Activated naive CD4-positive, alpha-beta T cell treated with anti-CD3 and anti-CD28 coated beads, Interleukin-2, amount 50 U/mL, for 24 hours (primary cell): ENCODE results near the gene ABCB8.

Source experiments
- H3K27ac Mint-ChIP-seq: one replicate; pipeline ENCODE4 v1.8.0; 2021; ENCODE audit warnings: mild to moderate bottlenecking, mixed read lengths
- H3K27me3 Mint-ChIP-seq: one replicate; pipeline ENCODE4 v1.8.0; 2021; ENCODE audit warnings: mixed read lengths
- H3K36me3 Mint-ChIP-seq: one replicate; pipeline ENCODE4 v1.8.0; 2021; ENCODE audit warnings: mixed read lengths
- H3K4me1 Mint-ChIP-seq: one replicate; pipeline ENCODE4 v1.8.0; 2021; ENCODE audit warnings: mixed read lengths
- H3K4me3 Mint-ChIP-seq: one replicate; pipeline ENCODE4 v1.8.0; 2021; ENCODE audit warnings: mild to moderate bottlenecking, mixed read lengths
- H3K9me3 Mint-ChIP-seq: one replicate; pipeline ENCODE4 v1.8.0; 2021; ENCODE audit warnings: mixed read lengths

Gene ABCB8

GRCh38 chr7:150994141-150994837 is 34.0 kb upstream of the ABCB8 start:
- peaks cover 11% of the 10 kb centered on the region for H3K9me3 Mint-ChIP-seq
- no peaks in the 10 kb centered on the region for H3K27me3 Mint-ChIP-seq
- peaks cover 31% of the 10 kb centered on the region for H3K4me1 Mint-ChIP-seq
- peak overlapping the region; percentile 36 for H3K4me3 Mint-ChIP-seq
- peaks cover 12% of the 10 kb centered on the region for H3K36me3 Mint-ChIP-seq
- H3K27ac Mint-ChIP-seq, result peak overlapping the region; percentile 12

DNA sequence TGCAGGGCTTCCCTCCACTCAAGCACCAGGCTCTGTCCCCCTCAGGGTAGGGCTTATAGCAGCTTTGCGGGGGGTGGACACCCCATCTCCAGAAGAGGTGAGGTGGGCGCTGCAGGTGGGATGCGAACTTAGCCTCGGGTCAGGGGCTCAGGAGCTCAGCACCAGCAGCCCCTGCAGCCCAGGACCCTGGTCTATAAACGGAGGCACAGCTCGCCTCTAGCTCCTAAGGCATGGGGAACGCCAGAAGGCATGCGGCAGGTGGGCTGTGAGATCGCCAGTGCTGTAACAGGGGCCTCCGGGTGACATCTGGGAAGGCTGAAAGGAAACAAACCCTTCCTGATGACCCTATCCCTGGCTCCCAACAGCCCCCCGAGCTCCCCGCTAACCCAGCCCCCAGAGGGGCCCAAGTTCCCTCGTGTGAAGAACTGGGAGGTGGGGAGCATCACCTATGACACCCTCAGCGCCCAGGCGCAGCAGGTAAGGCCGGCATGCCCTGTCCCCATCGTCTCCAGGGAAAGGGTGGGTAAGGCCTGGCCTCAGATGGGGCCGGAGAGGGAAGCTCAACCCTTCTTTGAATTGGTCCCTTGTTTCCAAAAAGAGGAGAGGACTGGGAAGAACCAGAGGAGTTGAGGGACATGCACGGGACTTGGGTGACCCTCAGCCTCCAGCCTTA is 33.3 kb upstream of the ABCB8 start:
- Mint-ChIP-seq H3K4me3 (peak overlapping the region; percentile 36), H3K27me3 (no peaks in the 10 kb centered on the region), H3K4me1 (peaks cover 28% of the 10 kb centered on the region), H3K27ac (no peak overlapping the region), H3K36me3 (peaks cover 10% of the 10 kb centered on the region), H3K9me3 (peaks cover 11% of the 10 kb centered on the region)

DNA sequence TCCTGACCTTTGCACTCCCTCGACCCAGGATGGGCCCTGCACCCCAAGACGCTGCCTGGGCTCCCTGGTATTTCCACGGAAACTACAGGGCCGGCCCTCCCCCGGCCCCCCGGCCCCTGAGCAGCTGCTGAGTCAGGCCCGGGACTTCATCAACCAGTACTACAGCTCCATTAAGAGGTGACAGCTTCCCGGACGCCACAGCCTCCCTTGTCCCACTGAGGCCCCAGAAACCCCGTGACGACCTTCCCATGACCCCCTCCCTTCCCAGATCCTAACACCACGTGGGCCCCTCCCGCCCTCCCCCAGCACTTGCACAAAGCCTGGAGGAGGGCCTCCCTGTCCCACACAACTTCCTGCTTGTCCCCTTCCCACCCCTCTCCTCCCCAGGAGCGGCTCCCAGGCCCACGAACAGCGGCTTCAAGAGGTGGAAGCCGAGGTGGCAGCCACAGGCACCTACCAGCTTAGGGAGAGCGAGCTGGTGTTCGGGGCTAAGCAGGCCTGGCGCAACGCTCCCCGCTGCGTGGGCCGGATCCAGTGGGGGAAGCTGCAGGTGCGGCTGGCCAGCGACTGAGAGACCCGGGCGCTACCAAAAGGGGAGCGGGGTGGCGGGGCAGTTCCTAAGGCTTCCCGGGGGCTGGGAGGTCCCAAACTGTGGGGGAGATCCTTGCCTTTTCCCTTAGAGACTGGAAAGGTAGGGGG is 31.7 kb upstream of the ABCB8 start:
- no peak overlapping the region for H3K27ac Mint-ChIP-seq
- H3K4me3 Mint-ChIP-seq, result no peak overlapping the region
- H3K9me3 Mint-ChIP-seq, result no peaks in the 10 kb centered on the region
- H3K4me1 Mint-ChIP-seq, result peaks cover 31% of the 10 kb centered on the region
- H3K36me3 Mint-ChIP-seq, result peaks cover 2% of the 10 kb centered on the region
- H3K27me3 Mint-ChIP-seq, result no peaks in the 10 kb centered on the region

DNA sequence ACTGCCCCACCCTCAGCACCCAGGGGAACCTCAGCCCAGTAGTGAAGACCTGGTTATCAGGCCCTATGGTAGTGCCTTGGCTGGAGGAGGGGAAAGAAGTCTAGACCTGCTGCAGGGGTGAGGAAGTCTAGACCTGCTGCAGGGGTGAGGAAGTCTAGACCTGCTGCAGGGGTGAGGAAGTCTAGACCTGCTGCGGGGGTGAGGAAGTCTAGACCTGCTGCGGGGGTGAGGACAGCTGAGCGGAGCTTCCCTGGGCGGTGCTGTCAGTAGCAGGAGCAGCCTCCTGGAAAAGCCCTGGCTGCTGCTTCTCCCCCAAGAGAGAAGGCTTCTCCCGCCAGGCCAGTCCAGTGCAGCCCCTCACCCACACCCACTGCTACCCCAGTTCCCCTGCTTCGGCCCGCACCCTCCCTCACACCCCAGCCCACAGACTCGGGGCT is 31.2 kb upstream of the ABCB8 start:
- H3K4me3 Mint-ChIP-seq, result no peak overlapping the region
- H3K9me3 Mint-ChIP-seq, result no peaks in the 10 kb centered on the region
- peaks cover 31% of the 10 kb centered on the region for H3K4me1 Mint-ChIP-seq
- H3K36me3 Mint-ChIP-seq, result peaks cover 2% of the 10 kb centered on the region
- H3K27ac Mint-ChIP-seq, result no peak overlapping the region
- H3K27me3 Mint-ChIP-seq, result no peaks in the 10 kb centered on the region

GRCh38 chr7:150997817-150998216 is 30.4 kb upstream of the ABCB8 start:
- peak overlapping the region; percentile 26 for H3K4me3 Mint-ChIP-seq
- no peaks in the 10 kb centered on the region for H3K27me3 Mint-ChIP-seq
- no peaks in the 10 kb centered on the region for H3K9me3 Mint-ChIP-seq
- H3K36me3 Mint-ChIP-seq, result no peaks in the 10 kb centered on the region
- no peak overlapping the region for H3K27ac Mint-ChIP-seq
- peaks cover 28% of the 10 kb centered on the region for H3K4me1 Mint-ChIP-seq

DNA sequence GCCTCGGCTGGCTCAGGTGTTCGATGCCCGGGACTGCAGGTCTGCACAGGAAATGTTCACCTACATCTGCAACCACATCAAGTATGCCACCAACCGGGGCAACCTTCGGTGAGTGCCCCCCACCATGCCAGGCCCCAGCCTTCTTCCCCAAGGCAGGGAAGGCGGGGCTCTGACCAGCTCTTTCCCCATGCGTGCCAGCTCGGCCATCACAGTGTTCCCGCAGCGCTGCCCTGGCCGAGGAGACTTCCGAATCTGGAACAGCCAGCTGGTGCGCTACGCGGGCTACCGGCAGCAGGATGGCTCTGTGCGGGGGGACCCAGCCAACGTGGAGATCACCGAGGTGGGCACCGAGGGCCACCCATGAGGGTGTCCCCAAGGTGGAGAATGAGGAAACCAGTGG is 29.9 kb upstream of the ABCB8 start:
- H3K4me3 Mint-ChIP-seq, result no peak overlapping the region
- H3K27ac Mint-ChIP-seq, result peak overlapping the region; percentile 79

DNA sequence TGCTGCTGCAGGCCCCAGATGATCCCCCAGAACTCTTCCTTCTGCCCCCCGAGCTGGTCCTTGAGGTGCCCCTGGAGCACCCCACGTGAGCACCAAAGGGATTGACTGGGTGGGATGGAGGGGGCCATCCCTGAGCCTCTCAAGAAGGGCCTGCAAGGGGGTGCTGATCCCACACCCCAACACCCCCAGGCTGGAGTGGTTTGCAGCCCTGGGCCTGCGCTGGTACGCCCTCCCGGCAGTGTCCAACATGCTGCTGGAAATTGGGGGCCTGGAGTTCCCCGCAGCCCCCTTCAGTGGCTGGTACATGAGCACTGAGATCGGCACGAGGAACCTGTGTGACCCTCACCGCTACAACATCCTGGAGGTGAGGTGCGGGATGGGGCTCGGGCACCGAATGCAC is 29.2 kb upstream of the ABCB8 start:
- no peaks in the 10 kb centered on the region for H3K36me3 Mint-ChIP-seq
- no peak overlapping the region for H3K27ac Mint-ChIP-seq

More for the DNA sequence above, 29.9 kb upstream of the ABCB8 start:
- H3K27me3 Mint-ChIP-seq, result no peaks in the 10 kb centered on the region
- peaks cover 26% of the 10 kb centered on the region for H3K4me1 Mint-ChIP-seq
- H3K9me3 Mint-ChIP-seq, result no peaks in the 10 kb centered on the region
- H3K36me3 Mint-ChIP-seq, result no peaks in the 10 kb centered on the region

GRCh38 chr7:150999497-151000230 is 28.6 kb upstream of the ABCB8 start:
- Mint-ChIP-seq H3K27me3 (no peaks in the 10 kb centered on the region), H3K27ac (no peak overlapping the region), H3K4me1 (peaks cover 19% of the 10 kb centered on the region), H3K36me3 (peaks cover 2% of the 10 kb centered on the region), H3K4me3 (no peak overlapping the region), H3K9me3 (no peaks in the 10 kb centered on the region)

More for the DNA sequence above, 29.2 kb upstream of the ABCB8 start:
- no peaks in the 10 kb centered on the region for H3K27me3 Mint-ChIP-seq
- peaks cover 23% of the 10 kb centered on the region for H3K4me1 Mint-ChIP-seq
- no peak overlapping the region for H3K4me3 Mint-ChIP-seq
- H3K9me3 Mint-ChIP-seq, result no peaks in the 10 kb centered on the region

GRCh38 chr7:151000897-151001495 is 27.3 kb upstream of the ABCB8 start:
- Mint-ChIP-seq H3K4me3 (no peak overlapping the region), H3K36me3 (peaks cover 2% of the 10 kb centered on the region), H3K27me3 (no peaks in the 10 kb centered on the region), H3K27ac (no peak overlapping the region), H3K9me3 (no peaks in the 10 kb centered on the region), H3K4me1 (peaks cover 25% of the 10 kb centered on the region)

GRCh38 chr7:151001546-151001945 is 26.7 kb upstream of the ABCB8 start:
- H3K27ac Mint-ChIP-seq, result no peak overlapping the region
- peaks cover 29% of the 10 kb centered on the region for H3K4me1 Mint-ChIP-seq
- H3K27me3 Mint-ChIP-seq, result no peaks in the 10 kb centered on the region

GRCh38 chr7:151003572-151003971 is 24.7 kb upstream of the ABCB8 start:
- Mint-ChIP-seq H3K27ac (no peak overlapping the region), H3K4me1 (peaks cover 31% of the 10 kb centered on the region), H3K9me3 (no peaks in the 10 kb centered on the region), H3K36me3 (peaks cover 2% of the 10 kb centered on the region), H3K4me3 (no peak overlapping the region), H3K27me3 (no peaks in the 10 kb centered on the region)

More at GRCh38 chr7:151001546-151001945, 26.7 kb upstream of the ABCB8 start:
- no peaks in the 10 kb centered on the region for H3K9me3 Mint-ChIP-seq
- H3K4me3 Mint-ChIP-seq, result no peak overlapping the region
- peaks cover 2% of the 10 kb centered on the region for H3K36me3 Mint-ChIP-seq

DNA sequence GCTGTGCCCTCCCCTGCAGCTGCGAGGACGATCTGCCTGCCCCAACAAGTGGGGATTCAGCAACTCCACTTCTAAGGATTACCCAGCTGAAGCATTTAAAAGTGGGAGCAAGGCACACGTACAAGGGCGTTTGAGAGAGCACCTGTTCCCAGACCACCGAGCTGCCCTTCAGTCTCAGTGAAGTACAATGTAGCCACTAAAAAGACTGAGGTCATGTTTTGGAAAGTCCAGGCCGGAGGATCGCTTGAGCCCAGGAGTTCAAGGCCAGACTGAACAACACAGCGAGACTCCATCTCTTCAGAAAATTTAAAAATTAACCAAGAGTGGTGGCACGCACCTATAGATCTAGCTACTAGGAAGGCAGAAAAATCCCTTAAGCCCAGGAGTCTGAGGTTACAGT is 22.7 kb upstream of the ABCB8 start:
- no peak overlapping the region for H3K4me3 Mint-ChIP-seq
- H3K27ac Mint-ChIP-seq, result no peak overlapping the region

DNA sequence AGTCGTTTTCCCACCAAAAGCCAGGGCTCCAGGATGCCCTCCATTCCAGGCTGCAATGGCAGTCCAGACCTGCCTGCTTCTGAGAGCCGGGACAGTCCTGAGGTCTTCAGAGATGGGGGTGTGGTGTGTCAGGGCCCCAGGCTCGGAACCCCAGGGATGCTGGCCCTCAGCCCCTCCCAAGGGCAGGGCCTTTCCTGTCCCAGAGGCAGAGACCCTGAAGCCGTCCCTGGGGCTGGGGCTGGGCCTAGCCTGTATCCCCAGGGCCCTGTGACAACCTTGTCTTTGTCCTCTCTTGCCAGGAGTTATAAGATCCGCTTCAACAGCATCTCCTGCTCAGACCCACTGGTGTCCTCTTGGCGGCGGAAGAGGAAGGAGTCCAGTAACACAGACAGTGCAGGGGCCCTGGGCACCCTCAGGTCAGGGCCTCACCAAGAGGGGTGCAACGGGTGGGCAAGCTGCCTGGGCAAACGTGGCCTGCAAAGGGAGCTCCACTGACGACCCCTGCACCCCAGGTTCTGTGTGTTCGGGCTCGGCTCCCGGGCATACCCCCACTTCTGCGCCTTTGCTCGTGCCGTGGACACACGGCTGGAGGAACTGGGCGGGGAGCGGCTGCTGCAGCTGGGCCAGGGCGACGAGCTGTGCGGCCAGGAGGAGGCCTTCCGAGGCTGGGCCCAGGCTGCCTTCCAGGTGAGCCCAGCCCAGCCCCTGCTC is 21.5 kb upstream of the ABCB8 start:
- Mint-ChIP-seq H3K27ac (no peak overlapping the region), H3K36me3 (peaks cover 2% of the 10 kb centered on the region), H3K27me3 (no peaks in the 10 kb centered on the region), H3K4me1 (peaks cover 47% of the 10 kb centered on the region), H3K4me3 (no peak overlapping the region), H3K9me3 (no peaks in the 10 kb centered on the region)

More for the DNA sequence above, 22.7 kb upstream of the ABCB8 start:
- no peaks in the 10 kb centered on the region for H3K27me3 Mint-ChIP-seq
- no peaks in the 10 kb centered on the region for H3K9me3 Mint-ChIP-seq
- peaks cover 36% of the 10 kb centered on the region for H3K4me1 Mint-ChIP-seq
- peaks cover 2% of the 10 kb centered on the region for H3K36me3 Mint-ChIP-seq

DNA sequence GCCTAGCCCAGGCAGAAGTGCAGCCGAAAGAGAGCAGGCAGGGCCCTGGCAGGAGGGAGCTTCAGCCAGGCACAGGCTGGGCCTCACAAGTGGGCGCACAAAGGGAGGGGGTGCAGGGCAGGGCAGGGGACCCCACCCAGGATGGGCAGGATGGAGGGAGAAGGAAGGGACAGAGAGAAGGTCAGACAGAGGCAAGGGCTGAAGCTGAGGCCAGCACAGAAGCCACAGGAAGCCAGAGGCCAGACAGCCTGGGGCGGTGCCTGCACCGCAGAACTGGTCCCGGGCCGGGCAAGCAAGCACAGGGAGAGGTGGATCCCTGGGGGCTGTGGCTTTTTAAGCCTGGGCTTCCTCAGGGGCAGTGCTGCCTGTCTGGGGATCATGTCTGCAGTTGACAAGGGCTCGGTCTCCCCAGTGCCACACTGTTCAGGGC is 20.8 kb upstream of the ABCB8 start:
- H3K9me3 Mint-ChIP-seq, result no peaks in the 10 kb centered on the region
- H3K36me3 Mint-ChIP-seq, result peaks cover 2% of the 10 kb centered on the region
- peaks cover 54% of the 10 kb centered on the region for H3K4me1 Mint-ChIP-seq
- peak overlapping the region; percentile 4 for H3K27ac Mint-ChIP-seq
- H3K4me3 Mint-ChIP-seq, result peak overlapping the region; percentile 78
- no peaks in the 10 kb centered on the region for H3K27me3 Mint-ChIP-seq
